HG03175 (cell line): Measurements from ENCODE around the gene PRDM16.

Experiments
- ATAC-seq: cut with Tn5 transposase; IDR thresholded peaks from one replicate; pipeline ENCODE4 v1.9.1; 2021; ENCODE audit warnings: mild to moderate bottlenecking, moderate library complexity; ENCODE audit not compliant: unreplicated experiment

PRDM16 gene

DNA sequence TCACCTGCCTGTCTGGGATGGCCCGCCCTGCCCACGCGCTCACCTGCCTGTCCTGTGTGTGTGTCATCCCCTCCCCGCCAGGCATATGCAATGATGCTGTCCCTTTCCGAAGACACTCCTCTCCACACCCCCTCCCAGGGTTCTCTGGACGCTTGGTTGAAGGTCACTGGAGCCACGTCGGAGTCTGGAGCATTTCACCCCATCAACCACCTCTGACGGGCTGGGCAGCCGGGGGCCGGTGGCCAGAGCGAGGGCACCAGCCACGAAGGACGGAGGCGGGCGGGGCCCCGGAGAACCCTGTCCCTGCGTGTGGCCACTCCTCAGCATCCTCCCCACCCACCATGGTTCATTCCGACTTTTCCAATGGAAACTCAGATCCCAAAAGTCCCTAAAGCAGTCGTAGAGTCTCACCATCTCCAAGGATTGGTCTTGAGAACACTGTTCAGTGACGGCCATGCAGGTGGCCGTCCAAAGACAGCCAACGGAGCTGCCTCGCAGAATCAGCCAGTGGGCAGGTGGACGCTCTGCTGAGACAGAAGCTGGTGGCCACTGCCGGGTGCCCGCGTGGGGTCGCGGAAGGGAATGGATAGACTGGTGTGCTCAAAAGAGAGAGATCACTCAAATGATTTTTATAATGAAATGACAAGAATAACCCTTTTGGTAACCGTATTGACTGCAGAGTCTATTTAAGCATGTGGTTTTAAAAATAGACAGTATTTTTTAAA, 364.8 kb downstream of the PRDM16 start:
- ATAC-seq = no peak

DNA sequence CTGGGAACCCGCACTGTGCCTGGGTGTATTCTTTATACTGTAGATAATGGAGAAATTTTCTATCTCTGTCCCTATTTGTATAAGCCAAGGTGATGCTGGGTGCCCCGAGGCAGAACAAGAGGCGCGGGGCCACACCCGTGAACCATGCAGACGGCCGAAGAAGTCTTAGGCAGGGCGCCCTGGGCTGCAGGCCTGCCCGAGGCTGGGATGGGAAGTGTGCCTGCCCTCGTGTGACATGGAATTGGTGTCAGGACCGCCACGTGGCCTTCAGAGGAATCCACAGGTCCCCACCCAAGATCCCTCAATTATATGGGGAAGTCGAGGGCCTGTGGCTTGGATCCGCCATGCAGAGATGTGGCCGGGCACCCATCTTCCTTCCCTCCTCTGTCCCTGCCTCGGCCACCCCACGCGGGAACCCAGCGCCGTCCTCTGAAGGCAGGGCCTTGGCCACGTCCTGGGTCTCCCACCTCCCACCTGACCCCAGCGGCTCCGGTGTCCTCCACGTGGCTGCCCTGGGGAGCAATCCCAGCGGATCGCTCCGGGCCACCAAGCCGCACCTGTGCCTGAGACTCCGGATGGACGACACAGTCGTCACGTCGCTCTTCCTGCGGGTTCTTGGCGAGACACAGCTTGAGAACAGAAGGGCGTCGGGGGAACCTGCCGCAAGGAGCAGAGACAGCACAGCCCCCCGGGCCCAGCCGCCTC, 365.6 kb downstream of the PRDM16 start:
- ATAC-seq = no peak

DNA sequence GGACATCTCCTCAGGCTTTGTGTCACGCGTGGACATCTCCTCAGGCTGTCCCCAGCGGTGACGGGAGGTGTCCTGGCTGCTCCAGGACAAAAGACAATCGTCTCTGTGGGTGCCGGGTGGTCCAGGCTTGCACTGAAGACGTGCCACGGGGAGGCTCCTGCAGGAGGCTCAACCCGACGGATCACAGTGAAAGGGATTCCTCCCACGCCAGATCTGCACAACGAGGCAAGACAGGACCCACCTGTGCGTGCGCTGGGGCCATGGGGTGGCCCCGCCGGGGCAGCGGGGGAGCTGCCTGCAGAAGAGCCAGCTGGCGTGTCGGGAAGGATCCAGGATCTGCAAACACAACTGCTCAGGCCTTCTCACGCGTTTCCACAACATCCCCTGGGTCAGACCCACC, 366.7 kb downstream of the PRDM16 start:
- ATAC-seq = no peak

DNA sequence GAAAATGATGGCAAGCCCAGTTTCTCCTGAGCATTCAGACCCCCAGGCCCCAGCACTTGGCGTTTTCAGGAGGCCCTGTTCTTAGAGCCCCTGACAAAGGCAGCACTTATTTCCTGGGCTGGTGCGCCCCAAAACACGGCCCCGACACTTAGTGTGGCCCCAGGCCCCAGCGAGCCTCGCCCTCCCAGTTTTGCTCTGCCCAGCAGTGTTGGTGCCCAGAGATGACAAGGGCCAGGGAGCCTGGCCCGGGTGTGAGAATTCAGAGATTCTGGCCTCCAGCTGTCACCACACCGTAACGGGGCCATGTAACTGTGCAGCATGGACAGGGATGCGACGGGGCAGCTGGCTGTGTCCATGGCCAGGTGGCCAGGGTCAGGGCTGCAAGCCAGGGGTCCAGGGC, 367.4 kb downstream of the PRDM16 start:
- no peak for ATAC-seq

DNA sequence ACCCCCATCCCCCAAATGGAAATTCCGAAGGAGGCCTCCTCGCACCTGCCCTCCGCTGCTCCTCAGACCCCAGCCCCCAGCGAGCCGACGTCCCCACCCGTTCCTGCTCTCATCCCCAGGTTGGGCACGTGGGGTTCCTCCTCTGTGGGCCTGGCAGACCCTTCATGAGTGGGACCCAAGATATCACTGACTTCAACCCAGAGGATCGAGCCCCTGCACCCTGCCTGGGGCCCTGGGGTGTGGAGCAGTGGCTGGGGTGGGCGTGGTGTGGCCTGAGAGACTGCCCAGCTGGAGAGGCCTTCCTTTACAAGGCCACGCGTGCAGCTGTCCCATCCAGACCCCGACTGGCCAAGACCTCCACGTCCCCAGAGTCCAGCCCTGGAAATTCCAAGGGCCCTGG, 367.9 kb downstream of the PRDM16 start:
- no peak for ATAC-seq

DNA sequence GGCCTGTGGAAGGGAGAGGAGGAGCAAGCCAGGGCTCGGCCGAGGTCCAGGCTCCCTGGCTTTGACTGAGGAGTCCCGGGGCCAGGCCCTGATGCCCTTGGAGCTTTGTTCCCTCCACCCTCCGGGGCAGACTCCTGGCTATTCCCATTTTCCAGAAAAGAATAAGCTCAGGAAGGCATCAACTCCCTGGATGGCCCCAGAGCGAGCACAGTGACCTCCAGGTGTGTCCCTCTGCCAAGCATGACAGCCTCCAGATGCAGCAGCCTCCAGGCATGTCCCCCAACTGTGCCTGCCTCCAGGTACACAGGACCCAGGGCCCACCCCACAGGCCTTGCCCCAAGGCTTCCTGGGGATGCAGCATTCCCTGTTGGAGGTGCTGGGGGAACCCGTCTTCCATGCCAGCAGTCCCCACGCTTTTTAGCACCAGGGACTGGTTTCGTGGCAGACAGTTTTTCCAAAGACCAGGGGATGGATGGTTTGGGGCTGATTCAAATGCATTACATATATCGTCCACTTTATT, 369.7 kb downstream of the PRDM16 start:
- ATAC-seq = no peak

DNA sequence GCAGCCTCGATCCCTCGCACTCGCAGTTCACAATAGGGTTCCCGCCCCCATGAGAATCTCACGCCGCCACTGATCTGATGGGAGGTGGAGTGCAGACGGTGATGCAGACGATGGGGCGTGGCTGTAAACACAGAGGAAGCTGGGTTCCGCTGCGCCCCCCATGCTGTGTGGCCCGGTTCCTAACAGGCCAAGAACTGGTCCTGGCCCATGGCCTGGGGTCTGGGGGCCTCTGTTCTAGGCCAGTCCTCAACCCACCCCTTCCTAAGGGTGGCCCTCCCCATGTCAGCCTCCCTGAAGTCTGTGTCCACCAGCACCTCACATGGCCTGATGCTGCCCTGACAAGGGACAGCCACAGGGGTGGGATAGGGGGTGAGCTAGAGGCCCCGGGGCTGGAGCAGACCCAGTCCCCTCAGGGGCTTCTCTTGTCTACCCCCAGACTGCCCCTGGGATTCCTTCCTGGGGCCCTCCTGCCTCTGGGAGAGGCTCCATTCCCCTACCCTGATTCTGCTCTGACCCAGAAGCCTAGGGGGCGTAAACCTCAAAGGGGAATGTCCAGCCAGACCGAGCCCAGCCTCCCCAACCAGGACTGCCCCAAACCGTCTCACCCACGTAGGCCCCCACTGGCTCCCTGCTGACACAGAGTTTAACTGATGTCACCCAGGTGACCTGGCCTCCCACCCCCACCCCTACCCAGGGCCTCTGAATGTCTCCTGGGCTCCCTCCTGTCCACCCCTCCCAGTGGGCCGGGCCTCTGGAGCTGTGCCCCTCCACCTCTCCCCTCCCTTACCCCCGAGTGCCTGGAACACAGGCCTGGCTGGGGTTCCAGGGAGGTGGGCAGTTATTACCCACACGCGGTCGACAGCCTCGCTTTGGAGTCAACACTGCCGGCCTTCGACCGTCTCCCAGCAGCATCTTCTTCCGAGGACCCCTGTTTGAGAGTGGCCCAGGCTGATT, 370.6 kb downstream of the PRDM16 start:
- ATAC-seq = no peak

DNA sequence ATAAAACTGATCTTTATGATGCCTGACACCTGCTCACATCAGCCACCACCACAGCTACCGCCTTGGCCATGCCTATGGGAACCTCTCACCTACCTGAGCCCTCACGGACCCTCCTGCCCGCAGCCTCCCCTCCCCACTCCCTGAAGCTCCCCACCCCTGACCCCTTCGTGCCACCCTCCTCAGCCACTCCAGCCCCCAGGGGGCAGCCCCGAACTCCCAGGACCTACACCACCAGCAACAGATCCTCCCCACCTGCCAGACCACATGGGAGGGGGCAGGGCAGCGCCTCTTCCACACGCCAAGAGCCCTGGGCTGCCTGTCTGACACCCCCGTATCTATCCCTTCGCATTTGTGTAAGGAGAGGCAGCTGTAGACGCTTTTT, 371.3 kb downstream of the PRDM16 start:
- ATAC-seq = no peak

DNA sequence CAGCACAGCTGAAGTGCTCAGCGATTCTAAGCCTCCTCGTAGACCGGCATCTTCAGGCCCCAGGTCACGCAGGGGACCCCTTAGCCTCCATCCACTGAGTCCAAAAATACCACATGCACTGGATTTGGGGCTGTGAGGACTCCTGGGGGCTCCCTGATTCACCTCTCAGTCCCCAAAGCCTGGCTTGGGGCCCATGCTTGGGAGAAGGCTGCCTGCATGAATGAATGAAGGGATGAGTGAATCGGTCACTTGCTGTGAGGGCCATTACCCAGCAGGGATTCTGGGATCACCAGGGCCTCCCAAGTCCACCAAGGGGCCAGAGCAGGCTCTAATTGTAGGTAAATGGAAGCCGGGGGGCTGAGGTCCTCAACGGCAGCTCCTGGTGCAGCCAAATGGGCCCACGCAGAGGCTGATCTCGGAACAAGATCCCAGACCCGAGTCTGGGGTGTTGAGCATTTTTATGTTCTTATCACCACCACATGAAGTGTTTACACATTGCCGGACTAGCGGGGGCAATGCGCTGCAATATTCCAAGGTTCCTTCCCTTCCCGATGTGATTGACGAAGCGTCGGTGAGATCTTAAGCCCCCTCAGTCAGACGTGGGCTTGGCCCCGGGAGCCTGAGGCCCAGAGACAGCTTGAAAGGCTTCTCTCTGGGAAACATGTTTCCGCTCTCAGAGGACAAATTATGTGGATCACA, 371.9 kb downstream of the PRDM16 start:
- ATAC-seq = no peak

DNA sequence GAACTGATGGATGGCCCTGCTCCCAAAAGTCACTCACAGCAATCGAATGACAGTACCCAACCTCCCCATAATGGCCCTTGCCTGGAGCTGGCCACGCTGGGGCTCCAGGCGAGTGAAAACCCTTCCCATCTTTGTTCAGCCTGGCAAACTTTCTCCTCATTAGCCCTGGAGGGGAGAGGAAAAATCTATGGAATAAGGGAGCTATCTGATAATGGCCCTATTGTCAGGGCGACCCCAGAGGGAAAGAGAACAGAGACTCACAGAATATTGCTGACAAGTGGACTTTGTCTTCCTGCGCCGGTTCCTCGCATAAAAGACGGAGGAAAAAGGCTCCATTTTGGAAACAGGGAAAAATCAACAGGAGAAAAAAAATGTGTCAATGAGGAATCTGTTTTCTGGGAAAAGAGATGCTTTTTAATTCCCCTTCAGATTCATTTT, 372.4 kb downstream of the PRDM16 start:
- ATAC-seq = no peak

DNA sequence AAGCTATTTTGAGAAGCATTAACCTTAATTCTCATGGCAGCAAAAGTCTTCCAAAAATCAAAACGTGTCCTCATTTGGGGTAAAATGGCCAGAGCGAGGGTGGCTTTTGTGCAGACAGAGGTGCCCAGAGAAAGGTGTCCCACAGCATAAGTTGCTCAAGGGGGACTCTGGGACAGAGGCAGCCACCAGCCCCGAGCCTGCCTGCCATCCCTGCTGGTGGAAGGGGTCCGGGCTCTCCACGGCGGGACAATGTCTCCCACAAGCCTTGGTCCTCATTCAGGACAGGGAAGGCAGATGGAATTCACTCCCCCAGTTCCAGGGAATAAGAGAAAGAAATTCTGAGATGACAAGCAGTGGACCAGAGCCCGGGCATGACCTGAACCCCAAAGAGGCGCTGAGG, 372.9 kb downstream of the PRDM16 start:
- ATAC-seq = no peak

DNA sequence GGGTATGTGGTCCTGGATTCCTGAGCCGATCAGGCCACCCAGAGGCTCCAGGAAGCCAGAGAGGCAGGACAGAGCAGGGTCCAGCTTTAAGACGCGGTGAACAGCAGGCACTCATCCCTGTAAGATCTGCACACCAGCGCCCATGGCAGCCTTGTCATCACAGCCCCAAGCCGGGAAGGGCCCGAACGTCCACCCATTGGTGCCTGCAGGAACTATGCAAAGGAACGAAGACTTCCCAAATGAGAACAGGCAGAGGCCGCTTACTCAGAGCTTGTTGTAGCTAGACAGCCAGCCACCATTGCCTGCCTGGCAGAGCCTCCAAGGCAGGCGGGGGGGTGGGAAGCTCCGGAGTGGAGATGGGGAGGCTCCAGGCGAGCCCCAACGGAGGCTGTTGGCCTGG, 373.3 kb downstream of the PRDM16 start:
- no peak for ATAC-seq

DNA sequence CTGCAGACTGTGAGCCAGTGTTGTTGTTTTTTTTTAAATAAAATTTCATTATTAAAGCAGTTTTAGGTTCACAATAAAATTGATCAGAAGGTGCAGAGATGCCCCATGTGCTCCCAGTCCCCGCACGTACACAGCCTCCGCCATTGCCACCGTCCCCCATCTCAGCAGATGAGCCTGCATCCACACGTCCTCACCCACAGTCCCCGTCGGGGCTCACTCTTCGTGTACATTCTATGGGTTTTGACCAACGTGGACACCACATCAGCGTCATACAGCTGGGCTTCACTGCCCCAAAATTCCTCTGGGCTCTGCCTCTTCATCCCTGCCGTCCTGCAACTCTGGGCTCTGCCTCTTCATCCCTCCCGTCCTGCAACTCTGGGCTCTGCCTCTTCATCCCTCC, 373.9 kb downstream of the PRDM16 start:
- no peak for ATAC-seq

DNA sequence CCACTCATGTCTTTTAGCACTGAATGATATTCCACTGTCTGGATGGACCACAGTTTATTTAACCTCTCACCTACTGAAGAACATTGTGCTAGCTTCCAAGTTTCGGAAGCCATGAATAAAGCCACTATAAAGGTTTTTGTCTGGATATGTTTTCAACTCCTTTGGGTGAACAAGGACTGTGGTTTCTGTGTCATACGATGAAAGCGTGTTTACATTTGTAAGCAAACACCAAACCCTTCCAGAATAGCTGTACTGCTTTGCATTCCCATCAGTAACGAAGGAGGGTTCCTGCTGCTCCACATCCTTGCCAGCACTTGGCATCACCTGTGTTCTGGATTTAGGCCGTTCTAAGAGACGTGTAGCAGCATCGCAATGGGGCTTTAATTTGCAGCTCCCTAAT, 374.8 kb downstream of the PRDM16 start:
- ATAC-seq = no peak

DNA sequence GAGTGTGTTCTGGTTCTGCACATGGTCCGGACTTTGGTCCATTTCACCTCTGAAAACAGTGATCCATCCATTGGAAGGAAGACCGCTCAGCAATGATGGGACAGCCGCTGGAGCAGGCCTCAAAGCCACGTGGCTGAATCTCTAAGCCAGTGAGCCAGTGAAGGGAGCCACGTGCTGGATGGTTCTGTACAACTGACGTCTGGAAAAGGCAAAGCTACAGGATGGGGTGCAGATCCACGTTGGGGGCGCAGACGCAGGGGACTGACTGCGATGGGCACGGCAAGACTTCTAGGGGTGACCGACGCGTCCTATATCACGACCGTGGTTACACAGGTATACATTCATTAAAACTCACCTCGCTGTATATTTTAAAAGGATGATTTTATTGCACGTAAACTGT, 375.3 kb downstream of the PRDM16 start:
- no peak for ATAC-seq

DNA sequence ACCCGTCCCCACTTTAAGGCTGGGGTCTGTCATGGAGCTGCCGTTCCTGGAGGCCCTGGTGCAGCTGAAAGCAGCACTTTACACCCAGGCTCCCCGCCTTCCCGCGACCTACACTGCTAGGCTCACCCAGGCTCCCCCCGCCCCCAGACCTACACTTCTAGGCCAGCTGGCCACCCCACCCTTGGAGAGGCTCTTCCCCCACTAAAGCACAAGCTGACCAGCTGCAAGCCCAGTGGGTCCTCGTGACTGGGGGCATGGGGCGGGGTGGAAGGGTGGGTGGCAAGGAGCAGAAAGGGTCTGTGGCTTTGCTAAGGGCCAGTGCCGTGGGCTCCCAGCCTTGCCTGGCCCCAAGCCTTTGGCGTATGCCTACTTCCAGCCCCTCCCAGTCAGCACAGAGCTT, 375.7 kb downstream of the PRDM16 start:
- ATAC-seq = no peak

DNA sequence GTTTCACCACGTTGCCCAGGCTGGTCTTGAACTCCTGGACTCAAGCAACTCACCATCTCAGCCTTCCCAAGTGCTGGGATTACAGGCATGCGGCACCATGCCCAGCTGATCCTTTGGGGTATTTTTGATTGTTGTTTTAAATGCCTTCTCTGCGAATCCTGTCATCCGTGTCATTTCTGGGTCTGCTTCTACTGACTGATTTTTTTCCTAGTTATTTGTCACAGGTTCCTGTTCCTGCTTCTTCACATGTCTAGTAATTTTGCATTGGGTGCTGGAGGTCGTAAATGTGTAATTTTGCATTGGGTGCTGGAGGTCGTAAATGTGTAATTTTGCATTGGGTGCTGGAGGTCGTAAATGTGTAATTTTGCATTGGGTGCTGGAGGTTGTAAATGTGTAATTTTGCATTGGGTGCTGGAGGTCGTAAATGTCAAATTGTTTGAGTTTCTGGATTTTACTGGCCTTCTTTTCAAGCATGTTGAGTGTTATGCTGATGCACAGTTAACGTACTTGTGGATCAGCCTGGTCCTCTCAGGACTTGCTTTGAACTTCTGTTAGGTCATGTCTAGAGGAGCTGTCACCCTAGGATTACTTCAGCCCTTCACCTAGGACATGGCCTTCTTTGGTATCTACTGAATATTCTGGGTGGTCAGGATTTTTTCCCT, 381.3 kb downstream of the PRDM16 start:
- no peak for ATAC-seq

DNA sequence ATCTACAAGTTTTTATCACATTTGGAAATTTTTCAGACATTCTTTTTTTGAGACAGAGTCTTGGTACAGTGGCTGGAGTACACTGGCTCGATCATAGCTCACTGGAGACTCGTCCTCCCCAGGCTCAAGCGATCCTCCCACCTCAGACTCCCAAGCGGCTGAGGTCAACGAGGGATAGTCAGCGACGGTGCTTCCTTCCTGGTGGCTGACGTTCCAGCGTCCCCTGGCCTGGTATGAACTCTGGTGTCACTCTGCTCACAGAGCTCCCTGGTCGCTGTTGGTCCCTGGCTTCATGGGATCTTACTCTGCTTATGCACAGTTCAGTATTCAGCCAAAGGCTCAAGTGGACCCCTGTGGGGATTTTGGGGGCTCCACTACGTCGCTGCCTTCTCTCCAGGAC, 382.0 kb downstream of the PRDM16 start:
- no peak for ATAC-seq

DNA sequence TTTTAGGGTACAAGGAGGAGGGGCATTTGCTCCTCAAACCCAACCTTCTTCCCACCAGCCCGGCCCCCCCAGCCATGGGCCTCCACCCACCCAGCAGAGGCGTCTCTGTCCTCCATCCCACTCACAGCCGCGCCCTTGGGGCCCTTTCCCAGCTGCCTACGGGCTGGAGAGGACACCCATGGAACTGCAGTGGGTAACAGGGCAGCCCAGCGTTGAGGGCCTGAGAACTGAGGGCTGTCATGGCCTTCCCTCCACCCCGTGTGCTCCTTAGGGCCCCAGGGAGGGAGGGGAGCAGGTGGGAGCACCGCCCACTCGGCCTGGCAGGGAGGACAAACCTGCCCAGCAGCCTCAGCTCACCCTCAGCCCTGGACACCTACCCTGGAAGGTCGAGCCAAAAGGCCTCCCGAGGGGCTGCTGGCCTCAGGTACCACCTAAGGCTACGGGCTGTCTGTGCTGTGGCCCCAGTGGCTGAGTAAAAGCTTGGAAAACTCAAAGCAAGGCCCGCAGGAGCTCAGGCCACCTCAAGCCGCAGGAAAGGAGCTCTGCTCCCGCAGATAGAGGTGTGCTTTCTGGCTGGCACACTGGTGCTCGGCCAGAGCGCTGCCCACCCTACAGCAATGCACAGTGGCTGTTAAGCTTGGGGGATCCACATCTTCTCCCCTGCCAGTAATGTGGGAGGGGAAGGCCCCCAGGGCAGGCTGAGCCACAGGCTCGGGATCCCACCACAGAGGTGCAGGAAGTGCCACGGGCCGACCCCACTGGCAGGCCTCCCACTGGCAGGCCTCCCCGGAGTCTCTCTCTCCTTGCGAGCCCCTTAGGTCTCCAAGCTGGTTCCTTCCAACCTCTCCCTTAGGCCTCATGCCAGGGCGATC, 383.2 kb downstream of the PRDM16 start:
- no peak for ATAC-seq
